HepG2 (cell line): ENCODE results near the gene ETF1. TPM values are rescaled to one million over a fixed set of nuclear protein-coding genes. Genes with fewer than 3 reads are reported as not detected.
A peak's percentile ranks its signal among the peaks of the same experiment; 100 is the strongest.

Source experiments
- CCAR2 ChIP-seq: fragments of 200-400 bp; formaldehyde crosslinking; optimal IDR thresholded peaks from 2 replicates; pipeline ENCODE3; 2018; ENCODE audit warnings: low read depth, mild to moderate bottlenecking, low read length, moderate library complexity
- FOXP4 ChIP-seq: sonication (generic); formaldehyde crosslinking; IDR thresholded peaks from 2 replicates; pipeline ENCODE4 v1.4.0; 2020; ENCODE audit warnings: missing genetic modification reagents
- HMG20A ChIP-seq: IDR thresholded peaks from 2 replicates; pipeline ENCODE4 v1.6.1; 2016; ENCODE audit warnings: borderline replicate concordance
- HNF1B ChIP-seq: sonication (generic); formaldehyde crosslinking; IDR thresholded peaks from 2 replicates; pipeline ENCODE4 v1.5.1; 2020; ENCODE audit warnings: mild to moderate bottlenecking, moderate library complexity, missing genetic modification reagents
- KDM5B ChIP-seq: sonication (generic); formaldehyde crosslinking; IDR thresholded peaks from 2 replicates; pipeline ENCODE4 v1.4.0; 2020; ENCODE audit warnings: missing genetic modification reagents, mild to moderate bottlenecking, borderline replicate concordance
- PHF21A ChIP-seq: sonication (generic); formaldehyde crosslinking; IDR thresholded peaks from 2 replicates; pipeline ENCODE4 v1.5.0; 2020; ENCODE audit warnings: mild to moderate bottlenecking, missing genetic modification reagents
- RARG ChIP-seq: sonication (generic); formaldehyde crosslinking; IDR thresholded peaks from 2 replicates; pipeline ENCODE4 v1.4.0; 2020; ENCODE audit warnings: low read depth, mild to moderate bottlenecking, missing genetic modification reagents
- SNAPC5 ChIP-seq: sonication (generic); formaldehyde crosslinking; IDR thresholded peaks from 2 replicates; pipeline ENCODE4 v1.8.1; 2023; ENCODE audit warnings: mild to moderate bottlenecking, missing genetic modification reagents, borderline replicate concordance
- SP5 ChIP-seq: IDR thresholded peaks from 2 replicates; pipeline ENCODE4 v1.6.1; 2016; ENCODE audit warnings: low read depth, borderline replicate concordance
- TAF1 ChIP-seq: sonication (generic); formaldehyde crosslinking; IDR thresholded peaks from 2 replicates; pipeline ENCODE4 v1.4.0; 2020; ENCODE audit warnings: missing genetic modification reagents
- TRIM24 ChIP-seq: sonication (generic); formaldehyde crosslinking; IDR thresholded peaks from 2 replicates; pipeline ENCODE4 v1.8.0; 2022; ENCODE audit warnings: mild to moderate bottlenecking, missing genetic modification reagents
- ZNF558 ChIP-seq: sonication (generic); formaldehyde crosslinking; IDR thresholded peaks from 2 replicates; pipeline ENCODE4 v1.9.0; 2022; ENCODE audit warnings: mild to moderate bottlenecking, missing genetic modification reagents, borderline replicate concordance
- ZNF746 ChIP-seq: sonication (generic); formaldehyde crosslinking; IDR thresholded peaks from 2 replicates; pipeline ENCODE4 v1.8.0; 2022; ENCODE audit warnings: mild to moderate bottlenecking, missing genetic modification reagents
- polyA plus RNA-seq, 8 experiments: library from polyadenylated mRNA; depleted of rRNA in 3 of 8; stranded (reverse) in 7 of 8; unstranded in 1 of 8; fragments of >200 nt; fragmentation: Illumina TruSeq in 4 of 8; extraction: Trizol in 4 of 8; gene quantifications; 2 replicates each; pipeline versions ENCODE4 v1.2.1 to v1.2.3, GENCODE V29; 2011 to 2016; ENCODE audit warnings: low read depth in 4 of 8, missing spikeins in 1 of 8, mixed read lengths in 1 of 8; ENCODE audit not compliant: insufficient read depth in 1 of 8
- total RNA-seq, 5 experiments: library from RNA; depleted of rRNA; stranded (reverse); fragments of >200 nt; fragmentation: Illumina TruSeq; extraction: Trizol; gene quantifications; 2 replicates each; pipeline ENCODE4 v1.2.3, GENCODE V29; 2016; ENCODE audit warnings: low read depth in 1 of 5
- TF ChIP-seq, protein P1 (sequence below): sonication (generic); formaldehyde crosslinking; IDR thresholded peaks from 2 replicates; pipeline ENCODE4 v1.9.0; 2021; ENCODE audit warnings: missing genetic modification reagents, mild to moderate bottlenecking, borderline replicate concordance
- TF ChIP-seq, protein P2 (sequence below): sonication (generic); formaldehyde crosslinking; IDR thresholded peaks from 2 replicates; pipeline ENCODE4 v1.4.0; 2020; ENCODE audit warnings: mild to moderate bottlenecking, missing genetic modification reagents
- TF ChIP-seq, protein P3 (sequence below): sonication (generic); formaldehyde crosslinking; IDR thresholded peaks from 2 replicates; pipeline ENCODE4 v1.8.0; 2022; ENCODE audit warnings: missing genetic modification reagents, mild to moderate bottlenecking, borderline replicate concordance

Gene ETF1
- total and polyA plus RNA-seq, 2 of the 13 experiments (the other 11 are each of a cell fraction or from before 2014, with no cell fraction given): 52.1 to 184 TPM

- TF ChIP-seq PHF21A: 0 out of 2 replicates have a peak, but pooled peaks have one; percentile 53
- TF ChIP-seq TRIM24 (CRISPR knock-in tag): no peak
- TF ChIP-seq RARG: no peak
- no peak for TF ChIP-seq SNAPC5 (CRISPR knock-in tag)
- no peak for TF ChIP-seq FOXP4 (CRISPR knock-in tag)
- TF ChIP-seq, protein P1, sequence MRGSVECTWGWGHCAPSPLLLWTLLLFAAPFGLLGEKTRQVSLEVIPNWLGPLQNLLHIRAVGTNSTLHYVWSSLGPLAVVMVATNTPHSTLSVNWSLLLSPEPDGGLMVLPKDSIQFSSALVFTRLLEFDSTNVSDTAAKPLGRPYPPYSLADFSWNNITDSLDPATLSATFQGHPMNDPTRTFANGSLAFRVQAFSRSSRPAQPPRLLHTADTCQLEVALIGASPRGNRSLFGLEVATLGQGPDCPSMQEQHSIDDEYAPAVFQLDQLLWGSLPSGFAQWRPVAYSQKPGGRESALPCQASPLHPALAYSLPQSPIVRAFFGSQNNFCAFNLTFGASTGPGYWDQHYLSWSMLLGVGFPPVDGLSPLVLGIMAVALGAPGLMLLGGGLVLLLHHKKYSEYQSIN (CRISPR knock-in tag): no peak
- TF ChIP-seq, protein P2, sequence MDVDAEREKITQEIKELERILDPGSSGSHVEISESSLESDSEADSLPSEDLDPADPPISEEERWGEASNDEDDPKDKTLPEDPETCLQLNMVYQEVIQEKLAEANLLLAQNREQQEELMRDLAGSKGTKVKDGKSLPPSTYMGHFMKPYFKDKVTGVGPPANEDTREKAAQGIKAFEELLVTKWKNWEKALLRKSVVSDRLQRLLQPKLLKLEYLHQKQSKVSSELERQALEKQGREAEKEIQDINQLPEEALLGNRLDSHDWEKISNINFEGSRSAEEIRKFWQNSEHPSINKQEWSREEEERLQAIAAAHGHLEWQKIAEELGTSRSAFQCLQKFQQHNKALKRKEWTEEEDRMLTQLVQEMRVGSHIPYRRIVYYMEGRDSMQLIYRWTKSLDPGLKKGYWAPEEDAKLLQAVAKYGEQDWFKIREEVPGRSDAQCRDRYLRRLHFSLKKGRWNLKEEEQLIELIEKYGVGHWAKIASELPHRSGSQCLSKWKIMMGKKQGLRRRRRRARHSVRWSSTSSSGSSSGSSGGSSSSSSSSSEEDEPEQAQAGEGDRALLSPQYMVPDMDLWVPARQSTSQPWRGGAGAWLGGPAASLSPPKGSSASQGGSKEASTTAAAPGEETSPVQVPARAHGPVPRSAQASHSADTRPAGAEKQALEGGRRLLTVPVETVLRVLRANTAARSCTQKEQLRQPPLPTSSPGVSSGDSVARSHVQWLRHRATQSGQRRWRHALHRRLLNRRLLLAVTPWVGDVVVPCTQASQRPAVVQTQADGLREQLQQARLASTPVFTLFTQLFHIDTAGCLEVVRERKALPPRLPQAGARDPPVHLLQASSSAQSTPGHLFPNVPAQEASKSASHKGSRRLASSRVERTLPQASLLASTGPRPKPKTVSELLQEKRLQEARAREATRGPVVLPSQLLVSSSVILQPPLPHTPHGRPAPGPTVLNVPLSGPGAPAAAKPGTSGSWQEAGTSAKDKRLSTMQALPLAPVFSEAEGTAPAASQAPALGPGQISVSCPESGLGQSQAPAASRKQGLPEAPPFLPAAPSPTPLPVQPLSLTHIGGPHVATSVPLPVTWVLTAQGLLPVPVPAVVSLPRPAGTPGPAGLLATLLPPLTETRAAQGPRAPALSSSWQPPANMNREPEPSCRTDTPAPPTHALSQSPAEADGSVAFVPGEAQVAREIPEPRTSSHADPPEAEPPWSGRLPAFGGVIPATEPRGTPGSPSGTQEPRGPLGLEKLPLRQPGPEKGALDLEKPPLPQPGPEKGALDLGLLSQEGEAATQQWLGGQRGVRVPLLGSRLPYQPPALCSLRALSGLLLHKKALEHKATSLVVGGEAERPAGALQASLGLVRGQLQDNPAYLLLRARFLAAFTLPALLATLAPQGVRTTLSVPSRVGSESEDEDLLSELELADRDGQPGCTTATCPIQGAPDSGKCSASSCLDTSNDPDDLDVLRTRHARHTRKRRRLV: no peak
- TF ChIP-seq HMG20A (CRISPR knock-in tag): no peak
- TF ChIP-seq HNF1B (CRISPR knock-in tag): peak; percentile 85
- no peak for TF ChIP-seq TAF1 (CRISPR knock-in tag)
- no peak for TF ChIP-seq CCAR2
- TF ChIP-seq, protein P3, sequence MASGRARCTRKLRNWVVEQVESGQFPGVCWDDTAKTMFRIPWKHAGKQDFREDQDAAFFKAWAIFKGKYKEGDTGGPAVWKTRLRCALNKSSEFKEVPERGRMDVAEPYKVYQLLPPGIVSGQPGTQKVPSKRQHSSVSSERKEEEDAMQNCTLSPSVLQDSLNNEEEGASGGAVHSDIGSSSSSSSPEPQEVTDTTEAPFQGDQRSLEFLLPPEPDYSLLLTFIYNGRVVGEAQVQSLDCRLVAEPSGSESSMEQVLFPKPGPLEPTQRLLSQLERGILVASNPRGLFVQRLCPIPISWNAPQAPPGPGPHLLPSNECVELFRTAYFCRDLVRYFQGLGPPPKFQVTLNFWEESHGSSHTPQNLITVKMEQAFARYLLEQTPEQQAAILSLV (CRISPR knock-in tag): peak; percentile 81; the same call in 1 of the 2 replicates
- TF ChIP-seq KDM5B: peak; percentile 96; the same call in 1 of the 2 replicates
- no peak for TF ChIP-seq ZNF746 (CRISPR knock-in tag)
- TF ChIP-seq SP5 (CRISPR knock-in tag): no peak
- peak; percentile 93; the same call in 1 of the 2 replicates for TF ChIP-seq ZNF558 (CRISPR knock-in tag)
Observed at GRCh38 chr5:138459311-138459933, 83.6 kb downstream of the ETF1 start (continued).
